Stimulated activated CD8-positive, alpha-beta memory T cell treated with anti-CD3 and anti-CD28 coated beads, Interleukin-7, amount 100 ng/mL, for 4 hours (primary cell): Measurements from ENCODE around the gene PHOX2B.
"Not testable (repeated sequence)": the region's sequence is repeated elsewhere in the genome, so short reads cannot be mapped to it uniquely, and the experiment has no call there.

Experiments used
- DNase-seq, 2 donors: peaks; one replicate each; pipeline ENCODE4 v3.0.0-alpha.2; 2020; ENCODE audit warnings: low read depth in 2 of 2

PHOX2B gene

GRCh38 chr4:41748074-41748570, 403 bp downstream of the PHOX2B start:
- DNase-seq, result no peak

GRCh38 chr4:41747230-41748055, 1.1 kb downstream of the PHOX2B start:
- no peak for DNase-seq

- no peak for DNase-seq
Observed at GRCh38 chr4:41746440-41747229, 1.9 kb downstream of the PHOX2B start.

- DNase-seq, result no peak
Observed at GRCh38 chr4:41746025-41746439, 2.5 kb downstream of the PHOX2B start.

- DNase-seq, result no peak
Observed at GRCh38 chr4:41745292-41746024, 3.1 kb downstream of the PHOX2B start.

GRCh38 chr4:41744572-41745291, 3.8 kb downstream of the PHOX2B start:
- no peak for DNase-seq

- DNase-seq, result no peak
Observed at GRCh38 chr4:41741354-41741753, 7.2 kb downstream of the PHOX2B start.

GRCh38 chr4:41737491-41737890, 11.0 kb downstream of the PHOX2B start:
- not testable (repeated sequence) for DNase-seq

GRCh38 chr4:41734371-41734770, 14.2 kb downstream of the PHOX2B start:
- DNase-seq, result no peak

- no peak for DNase-seq
Observed at GRCh38 chr4:41731569-41732126, 16.9 kb downstream of the PHOX2B start.

- DNase-seq, result no peak
Observed at GRCh38 chr4:41728573-41728913, 20.0 kb downstream of the PHOX2B start.

- DNase-seq, result no peak
Observed at GRCh38 chr4:41727861-41728572, 20.5 kb downstream of the PHOX2B start.

- DNase-seq, result no peak
Observed at GRCh38 chr4:41725254-41725653, 23.3 kb downstream of the PHOX2B start.

- DNase-seq, result no peak
Observed at GRCh38 chr4:41723286-41723685, 25.2 kb downstream of the PHOX2B start.

- no peak for DNase-seq
Observed at GRCh38 chr4:41722181-41722580, 26.3 kb downstream of the PHOX2B start.

- DNase-seq, result no peak
Observed at GRCh38 chr4:41719417-41719816, 29.1 kb downstream of the PHOX2B start.

- DNase-seq, result no peak
Observed at GRCh38 chr4:41718907-41719306, 29.6 kb downstream of the PHOX2B start.

- no peak for DNase-seq
Observed at GRCh38 chr4:41715155-41715554, 33.4 kb downstream of the PHOX2B start.

GRCh38 chr4:41714364-41715000, 34.0 kb downstream of the PHOX2B start:
- DNase-seq, result no peak

GRCh38 chr4:41713768-41714167, 34.8 kb downstream of the PHOX2B start:
- no peak for DNase-seq
